ENCODE data around the gene SND1.

SND1 gene

GRCh38 chr7:127986581-127987521, 334.9 kb downstream of the SND1 start:
- TF ChIP-seq CTCF (IDR thresholded peaks at IDR 0.05; ENCODE audit: low read depth, low read length), result no peak

GRCh38 chr7:127988751-127989150, 336.8 kb downstream of the SND1 start:
- Histone ChIP-seq H3K36me3 (peaks cover 10% of the 10 kb centered on the region), H3K4me3 (ENCODE audit: low read depth, low read length) (no peak overlapping the region), H3K27me3 (ENCODE audit: insufficient read depth, low read depth, severe bottlenecking) (no peaks in the 10 kb centered on the region), H3K27ac (no peak overlapping the region), H3K9me3 (ENCODE audit: severe bottlenecking) (no peaks in the 10 kb centered on the region)
- DNase-seq, result no peak
- TF ChIP-seq CTCF (IDR thresholded peaks at IDR 0.05; ENCODE audit: low read depth, low read length), result no peak

More at GRCh38 chr7:127986581-127987521, 334.9 kb downstream of the SND1 start:
- no peaks in the 10 kb centered on the region; the same call in none of the 2 replicates for H3K36me3 ChIP-seq
- DNase-seq, result no peak
- H3K9me3 ChIP-seq (ENCODE audit: severe bottlenecking), result no peaks in the 10 kb centered on the region
- H3K27ac ChIP-seq, result no peak overlapping the region
- H3K27me3 ChIP-seq (ENCODE audit: insufficient read depth, low read depth, severe bottlenecking), result no peaks in the 10 kb centered on the region
- no peak overlapping the region for H3K4me3 ChIP-seq (ENCODE audit: low read depth, low read length)

GRCh38 chr7:127993317-127993716, 341.3 kb downstream of the SND1 start:
- no peak overlapping the region for H3K4me3 ChIP-seq (ENCODE audit: low read depth, low read length)
- H3K27ac ChIP-seq, result no peak overlapping the region
- no peak for TF ChIP-seq CTCF (IDR thresholded peaks at IDR 0.05; ENCODE audit: low read depth, low read length)
- H3K27me3 ChIP-seq (ENCODE audit: insufficient read depth, low read depth, severe bottlenecking), result no peaks in the 10 kb centered on the region
- no peaks in the 10 kb centered on the region for H3K9me3 ChIP-seq (ENCODE audit: severe bottlenecking)
- no peak for DNase-seq
- H3K36me3 ChIP-seq, result peaks cover 10% of the 10 kb centered on the region

- no peaks in the 10 kb centered on the region for H3K27me3 ChIP-seq (ENCODE audit: insufficient read depth, low read depth, severe bottlenecking)
- DNase-seq, result no peak
- no peaks in the 10 kb centered on the region for H3K9me3 ChIP-seq (ENCODE audit: severe bottlenecking)
- H3K27ac ChIP-seq, result no peak overlapping the region
- peaks cover 10% of the 10 kb centered on the region for H3K36me3 ChIP-seq
- H3K4me3 ChIP-seq (ENCODE audit: low read depth, low read length), result no peak overlapping the region
- no peak for TF ChIP-seq CTCF (IDR thresholded peaks at IDR 0.05; ENCODE audit: low read depth, low read length)
Measured at GRCh38 chr7:127993987-127994386, 342.0 kb downstream of the SND1 start.

GRCh38 chr7:127995156-127995880, 343.3 kb downstream of the SND1 start:
- DNase-seq, result no peak
- peaks cover 10% of the 10 kb centered on the region for H3K36me3 ChIP-seq
- H3K4me3 ChIP-seq (ENCODE audit: low read depth, low read length), result no peak overlapping the region
- H3K27ac ChIP-seq, result no peak overlapping the region
- H3K27me3 ChIP-seq (ENCODE audit: insufficient read depth, low read depth, severe bottlenecking), result no peaks in the 10 kb centered on the region
- TF ChIP-seq CTCF (IDR thresholded peaks at IDR 0.05; ENCODE audit: low read depth, low read length), result no peak
- no peaks in the 10 kb centered on the region for H3K9me3 ChIP-seq (ENCODE audit: severe bottlenecking)
